ENCODE measurements around the gene PRXL2B.

PRXL2B gene

DNA sequence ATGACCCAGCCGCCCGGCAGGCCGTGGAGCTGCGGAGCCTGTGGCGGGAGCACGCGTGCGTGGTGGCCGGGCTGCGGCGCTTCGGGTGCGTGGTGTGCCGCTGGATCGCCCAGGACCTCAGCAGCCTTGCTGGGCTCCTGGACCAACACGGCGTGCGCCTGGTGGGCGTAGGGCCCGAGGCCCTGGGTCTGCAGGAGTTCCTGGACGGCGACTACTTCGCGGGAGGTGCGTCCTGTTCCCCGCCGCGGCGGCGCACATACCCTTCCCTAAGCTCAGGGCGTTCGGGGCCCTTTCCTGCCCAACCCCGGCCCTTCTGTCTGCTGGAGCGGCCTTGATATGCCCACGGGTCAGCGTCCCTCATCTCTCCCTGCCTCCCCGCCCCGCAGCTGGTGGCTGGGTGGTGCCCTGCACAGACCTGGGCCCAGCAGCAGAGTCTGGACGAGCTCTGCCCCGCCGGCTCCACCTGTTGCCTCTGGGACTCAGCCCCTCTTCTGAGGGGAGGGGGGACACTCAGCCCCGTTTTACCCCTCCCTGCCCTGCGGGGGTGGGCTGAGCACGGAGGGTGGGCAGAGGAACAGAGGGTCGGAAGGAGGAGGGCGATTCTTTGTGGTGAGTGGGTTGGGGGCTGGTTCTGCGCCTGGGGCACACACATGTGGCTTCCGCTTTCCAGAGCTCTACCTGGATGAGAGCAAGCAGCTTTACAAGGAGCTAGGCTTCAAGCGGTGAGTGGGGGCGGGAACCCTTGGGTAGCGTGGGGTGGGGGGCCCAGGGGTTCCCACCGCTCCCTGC is 688 bp downstream of the PRXL2B start:
- DNase-seq = no peak

- no peak for DNase-seq
Measured at GRCh38 chr1:2587860-2588571, 1.4 kb downstream of the PRXL2B start.

DNA sequence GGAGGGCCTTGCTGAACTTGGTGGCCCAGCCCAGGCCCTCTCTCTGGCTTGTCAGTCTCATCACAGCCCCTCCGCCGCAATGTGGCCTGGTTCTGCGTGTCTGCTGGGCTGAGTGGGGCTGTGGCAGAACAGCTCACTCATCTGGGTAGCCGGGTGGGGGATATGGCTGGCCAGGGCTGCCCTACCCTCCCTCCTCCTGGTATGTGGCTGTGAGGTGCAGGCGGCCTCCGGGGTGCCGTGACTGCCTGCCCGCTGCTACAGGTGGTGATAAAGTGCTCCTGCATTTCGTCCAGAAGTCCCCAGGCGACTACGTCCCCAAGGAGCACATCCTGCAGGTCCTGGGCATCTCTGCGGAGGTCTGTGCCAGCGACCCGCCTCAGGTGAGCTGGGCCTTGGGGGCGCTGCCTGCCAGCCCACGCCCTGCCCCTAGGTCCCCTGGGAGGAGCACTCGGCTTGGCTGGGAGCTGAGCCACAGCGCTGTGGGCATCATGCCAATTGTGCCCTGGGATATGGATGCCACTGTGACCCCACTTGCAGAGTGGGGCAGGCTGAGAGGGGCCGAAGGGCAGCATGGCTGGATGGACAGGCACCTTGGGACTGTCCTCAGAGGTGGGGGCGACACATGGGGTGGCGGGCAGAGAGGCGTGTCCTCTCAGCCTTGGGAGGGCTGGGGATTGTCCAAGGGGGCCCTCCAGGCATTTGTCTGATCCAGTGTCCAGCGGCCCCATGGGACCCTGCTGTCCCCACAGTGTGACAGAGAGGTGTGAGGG is 2.3 kb downstream of the PRXL2B start:
- no peak for DNase-seq

- no peak for DNase-seq
Measured at GRCh38 chr1:2589431-2590232, 3.1 kb downstream of the PRXL2B start.

GRCh38 chr1:2590233-2591141 is 3.9 kb downstream of the PRXL2B start:
- DNase-seq = no peak

- no peak for DNase-seq
Measured at GRCh38 chr1:2591233-2591580, 4.6 kb downstream of the PRXL2B start.

DNA sequence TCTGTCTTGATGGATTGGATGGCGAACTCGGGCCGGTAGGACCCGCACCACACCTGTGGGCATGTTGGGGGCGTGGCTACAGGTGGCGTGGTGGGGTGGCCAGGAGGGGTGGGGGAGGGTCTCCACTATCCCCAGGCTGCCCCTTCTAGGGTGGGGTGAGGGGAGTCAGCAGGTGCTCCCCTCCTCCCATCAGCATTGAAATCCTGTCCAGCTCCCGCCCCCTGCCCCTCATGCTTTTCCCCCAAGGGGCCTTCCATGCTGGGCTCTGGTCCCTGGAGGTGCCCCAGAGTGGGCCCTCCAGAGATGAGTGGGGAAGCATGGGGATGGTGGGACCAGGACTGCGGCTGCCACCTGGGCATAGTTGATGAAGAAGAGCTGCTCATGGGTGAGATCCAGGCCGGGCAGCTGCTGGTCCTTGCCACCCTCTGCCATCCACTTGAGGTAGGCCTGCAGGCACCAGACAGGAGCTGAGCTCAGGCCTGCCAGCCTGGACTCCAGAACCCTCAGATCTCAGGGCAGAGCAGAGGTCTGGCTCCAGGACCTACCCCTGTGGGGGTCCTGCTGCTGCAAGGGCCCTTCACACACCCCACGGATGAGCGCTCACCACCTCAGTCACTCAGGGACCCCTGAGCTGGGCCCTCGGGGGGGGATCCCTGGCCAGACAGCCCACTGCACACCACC is 5.1 kb downstream of the PRXL2B start:
- DNase-seq = no peak

DNA sequence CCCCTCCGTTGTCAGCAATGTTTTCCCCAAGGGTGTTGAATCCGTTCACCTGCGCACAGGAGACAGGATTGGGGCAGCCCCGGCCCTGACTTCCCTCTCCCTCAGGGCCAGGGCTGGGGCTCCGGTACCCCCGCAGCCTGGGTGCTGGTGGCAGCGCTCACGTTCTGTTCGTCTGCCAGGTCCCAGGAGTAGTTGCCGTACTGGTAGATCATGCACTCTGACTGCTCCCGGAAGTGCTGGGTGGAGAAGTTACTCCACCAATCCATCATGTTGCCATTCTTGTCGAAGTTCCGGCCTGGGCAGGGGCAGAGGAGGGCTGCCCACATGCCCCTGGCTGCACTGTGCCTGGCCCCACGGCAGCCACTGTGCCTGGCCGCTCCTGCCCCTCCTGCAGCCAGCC is 6.1 kb downstream of the PRXL2B start:
- no peak for DNase-seq

- no peak for DNase-seq
Measured at GRCh38 chr1:2593251-2593878, 6.8 kb downstream of the PRXL2B start.

DNA sequence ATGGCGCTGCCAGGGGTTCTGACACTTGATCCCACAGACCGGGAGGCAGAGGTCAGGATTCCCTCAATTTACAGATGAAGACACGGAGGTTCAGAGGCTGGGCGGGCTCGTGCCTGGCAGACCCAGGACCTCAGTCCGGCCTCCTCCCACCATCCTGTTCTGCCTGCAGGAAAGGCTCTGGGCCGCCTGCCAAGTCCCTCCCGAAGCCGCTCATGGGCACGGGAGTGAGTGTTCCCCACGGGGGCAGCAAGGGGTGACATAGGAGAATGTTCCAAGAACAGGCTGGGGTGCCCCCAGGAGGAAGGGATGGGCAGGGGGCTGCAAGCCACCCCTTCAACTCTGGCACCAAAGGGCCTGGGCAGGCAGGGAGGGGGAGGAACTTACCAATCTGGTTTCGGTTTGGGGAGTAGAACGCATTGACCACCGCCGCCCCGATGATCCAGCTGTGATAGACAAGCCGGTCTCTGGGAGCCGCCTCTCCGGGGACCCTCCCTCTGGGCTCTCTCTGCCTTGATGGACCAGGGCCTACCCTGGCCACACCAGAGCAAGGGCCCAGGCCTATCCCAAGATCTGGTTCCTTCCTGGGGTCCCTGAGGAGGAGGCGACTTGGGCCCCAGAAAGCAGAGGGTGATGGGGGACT is 7.5 kb downstream of the PRXL2B start:
- no peak for DNase-seq

- DNase-seq = no peak
Measured at GRCh38 chr1:2594641-2595131, 8.1 kb downstream of the PRXL2B start.

DNA sequence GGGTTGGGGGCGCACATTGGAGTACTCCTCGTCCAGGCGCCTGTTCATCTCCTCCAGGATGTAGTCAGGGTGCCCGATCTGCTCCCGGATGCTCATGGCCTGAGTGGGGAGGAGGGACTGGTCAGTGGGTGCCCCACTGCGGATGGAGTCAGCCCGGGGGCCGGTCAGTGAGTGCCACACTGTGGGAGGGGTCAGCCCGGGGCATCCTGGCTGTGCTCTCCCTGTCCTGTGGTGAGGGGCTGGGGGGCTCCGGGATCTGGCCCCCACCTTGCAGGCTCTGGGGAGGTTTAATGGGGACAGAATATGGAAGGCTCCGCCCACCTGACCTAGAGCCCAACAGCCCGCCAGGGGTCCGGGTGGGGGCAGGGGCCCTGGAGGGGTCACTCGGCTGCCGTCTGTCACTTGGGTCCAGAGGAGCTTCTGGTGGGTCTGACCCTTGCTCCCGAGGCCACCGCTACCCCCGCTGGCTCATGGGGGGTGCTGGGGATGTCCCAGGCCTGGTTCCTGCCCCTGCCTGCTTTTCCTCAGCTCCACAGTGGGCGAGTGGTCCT is 8.8 kb downstream of the PRXL2B start:
- DNase-seq = no peak

DNA sequence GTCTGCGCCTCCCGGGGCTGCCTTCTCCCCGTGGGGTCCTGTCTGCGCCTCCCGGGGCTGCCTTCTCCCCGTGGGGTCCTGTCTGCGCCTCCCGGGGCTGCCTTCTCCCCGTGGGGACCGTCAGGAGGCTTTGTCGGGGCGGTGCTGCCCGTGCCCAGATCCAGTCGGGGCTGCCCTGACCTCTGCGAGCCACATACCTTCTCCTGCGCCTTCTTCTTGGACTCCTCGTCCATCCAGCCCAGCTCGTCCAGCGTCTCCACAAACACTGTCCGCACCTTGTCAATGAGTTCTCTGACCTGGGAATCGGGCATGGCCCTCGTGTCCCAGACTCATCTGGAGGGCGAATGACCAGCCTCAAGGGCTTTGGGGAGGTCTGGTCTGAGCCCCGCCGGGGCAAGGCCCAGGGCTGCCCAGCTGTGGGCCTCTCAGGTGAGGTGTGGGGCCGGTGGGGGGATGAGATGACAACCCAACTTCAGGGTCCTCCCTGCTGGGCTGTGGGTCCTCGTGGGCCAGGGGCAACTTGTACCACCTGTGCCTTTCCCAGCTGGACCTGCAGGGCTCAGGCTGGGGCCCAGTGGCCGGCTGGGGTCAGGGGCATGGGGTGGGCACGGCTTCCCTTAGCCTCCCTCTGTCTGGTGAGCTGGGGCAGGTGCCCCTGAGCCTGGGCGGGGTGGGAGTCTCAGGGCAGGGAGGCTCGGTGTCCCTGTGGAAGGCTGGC is 9.4 kb downstream of the PRXL2B start:
- DNase-seq = no peak

GRCh38 chr1:2596530-2597333 is 10.2 kb downstream of the PRXL2B start:
- DNase-seq = no peak

DNA sequence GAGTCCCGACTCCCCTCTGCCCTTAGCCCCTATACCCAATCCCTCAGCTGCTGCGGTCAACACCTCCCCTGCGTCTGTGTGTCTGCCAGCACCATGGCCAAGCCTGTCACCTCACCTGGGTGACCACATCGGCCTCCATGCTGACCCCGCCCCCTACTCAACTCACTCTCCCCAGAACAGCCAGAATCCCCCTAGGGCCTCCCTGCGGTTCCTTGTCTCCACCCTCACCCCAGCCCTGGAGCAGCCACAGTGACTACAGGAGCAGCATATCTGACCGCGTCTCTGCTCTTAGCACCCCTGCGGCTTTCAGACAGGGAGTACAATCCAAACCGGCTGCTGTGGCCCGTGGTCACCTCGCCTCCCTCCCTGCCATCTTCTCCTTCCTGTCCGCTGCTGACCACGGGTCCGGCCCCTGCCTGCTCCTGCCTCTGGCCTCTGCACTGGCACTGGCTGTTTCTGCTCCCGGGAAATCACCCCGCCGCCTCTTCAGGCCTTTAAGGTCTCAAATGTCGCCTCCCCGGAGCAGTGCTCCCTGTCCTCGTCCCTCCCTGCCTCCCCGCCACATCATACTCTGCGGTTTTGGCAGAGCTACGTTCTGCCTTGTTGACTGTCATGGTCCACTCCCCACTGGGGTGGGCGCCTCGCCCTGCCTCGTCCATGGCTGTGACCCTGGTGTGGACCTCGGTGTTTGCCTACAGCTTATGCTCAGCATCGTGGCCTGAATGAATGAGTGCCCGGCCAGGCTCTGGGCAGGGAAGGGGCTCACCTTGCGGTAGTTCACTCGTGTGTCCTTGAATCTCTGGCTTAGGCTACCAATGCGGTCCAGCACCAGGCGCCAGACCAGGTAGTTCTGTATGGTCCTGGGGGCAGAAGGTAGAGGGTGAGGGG is 11.1 kb downstream of the PRXL2B start:
- no peak for DNase-seq

DNA sequence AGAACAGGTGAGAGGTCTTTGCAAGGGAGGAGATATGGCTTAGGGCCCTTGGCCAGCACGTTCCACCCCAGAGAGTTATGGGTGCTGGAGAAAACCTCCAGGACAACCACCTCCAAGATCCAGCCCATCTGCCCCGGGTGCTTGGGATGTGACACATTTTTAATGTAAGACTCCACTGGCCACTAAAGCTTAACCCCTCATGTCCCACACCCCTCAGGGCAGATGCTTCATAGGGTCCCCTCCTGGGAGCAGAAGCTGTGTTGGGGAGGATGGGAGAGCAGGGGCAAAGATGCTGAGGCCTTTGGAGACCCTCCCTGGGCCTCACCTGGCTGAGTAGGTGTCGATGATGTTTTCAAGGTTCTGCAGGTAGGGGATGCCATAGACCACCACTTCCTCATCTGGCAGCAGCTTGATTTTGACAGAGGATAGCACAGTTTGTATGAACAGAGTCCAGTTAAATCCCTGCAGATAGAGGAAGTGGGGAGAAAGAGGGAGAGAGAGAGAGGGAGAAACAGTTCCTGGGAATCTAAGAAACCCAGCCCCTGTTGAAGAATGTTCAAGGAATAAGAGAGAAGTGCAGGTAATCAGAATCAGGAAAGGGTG is 11.9 kb downstream of the PRXL2B start:
- DNase-seq = no peak

Measured in left hindlimb (tissue), 1 donor.